ENCODE results near the gene PLEKHD1. TPM values are rescaled to one million over a fixed set of nuclear protein-coding genes. Genes with fewer than 3 reads are reported as not detected.

PLEKHD1 gene
- total and polyA plus RNA-seq, 2 donors (not counting 1 experiment from before 2014, with no cell fraction given) = 0.12 TPM

GRCh38 chr14:69528143-69528542, 43.6 kb downstream of the PLEKHD1 start:
- ChIA-PET CTCF (no interaction called here), POLR2A (no interaction called here)
- H3K4me3 Mint-ChIP-seq = no peak overlapping the region
- TF ChIP-seq, protein P1, sequence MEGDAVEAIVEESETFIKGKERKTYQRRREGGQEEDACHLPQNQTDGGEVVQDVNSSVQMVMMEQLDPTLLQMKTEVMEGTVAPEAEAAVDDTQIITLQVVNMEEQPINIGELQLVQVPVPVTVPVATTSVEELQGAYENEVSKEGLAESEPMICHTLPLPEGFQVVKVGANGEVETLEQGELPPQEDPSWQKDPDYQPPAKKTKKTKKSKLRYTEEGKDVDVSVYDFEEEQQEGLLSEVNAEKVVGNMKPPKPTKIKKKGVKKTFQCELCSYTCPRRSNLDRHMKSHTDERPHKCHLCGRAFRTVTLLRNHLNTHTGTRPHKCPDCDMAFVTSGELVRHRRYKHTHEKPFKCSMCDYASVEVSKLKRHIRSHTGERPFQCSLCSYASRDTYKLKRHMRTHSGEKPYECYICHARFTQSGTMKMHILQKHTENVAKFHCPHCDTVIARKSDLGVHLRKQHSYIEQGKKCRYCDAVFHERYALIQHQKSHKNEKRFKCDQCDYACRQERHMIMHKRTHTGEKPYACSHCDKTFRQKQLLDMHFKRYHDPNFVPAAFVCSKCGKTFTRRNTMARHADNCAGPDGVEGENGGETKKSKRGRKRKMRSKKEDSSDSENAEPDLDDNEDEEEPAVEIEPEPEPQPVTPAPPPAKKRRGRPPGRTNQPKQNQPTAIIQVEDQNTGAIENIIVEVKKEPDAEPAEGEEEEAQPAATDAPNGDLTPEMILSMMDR (IDR thresholded peaks at IDR 0.05) = no peak
- TF ChIP-seq EZH2 (IDR thresholded peaks at IDR 0.05; ENCODE audit: borderline replicate concordance, insufficient read depth, low read depth, low read length, poor library complexity, severe bottlenecking) = no peak
- H3K36me3 ChIP-seq (replicated peaks in 1 of 2; ENCODE audit: control extremely low read depth in 1 of 2, control insufficient read depth in 1 of 2, extremely low read depth in 1 of 2, insufficient read depth in 2 of 2, low read length in 1 of 2) = no peaks in the 10 kb centered on the region
- no peaks in the 10 kb centered on the region for H4K20me1 ChIP-seq (ENCODE audit: control insufficient read depth, insufficient read depth, low read length, poor library complexity, severe bottlenecking)
- no peak overlapping the region for H3K4me3 ChIP-seq (ENCODE audit: control extremely low read depth in 1 of 5, extremely low read depth in 1 of 5, insufficient read depth in 1 of 5, low read depth in 2 of 5, low read length in 4 of 5)
- H2AFZ ChIP-seq (ENCODE audit: insufficient read depth, low read depth, low read length, poor library complexity, severe bottlenecking) = no peak overlapping the region
- 81% methylated on average over 2 of the region's 9 CpGs for WGBS (ENCODE audit: insufficient coverage)
- H3K9ac ChIP-seq (ENCODE audit: low read length) = no peak overlapping the region
- no peaks in the 10 kb centered on the region for H3K4me1 ChIP-seq (ENCODE audit: control insufficient read depth in 2 of 2, insufficient read depth in 2 of 2, low read length in 2 of 2)
- no peak overlapping the region for H3K4me2 ChIP-seq (replicated peaks; ENCODE audit: low read depth, low read length, poor library complexity, severe bottlenecking)
- no peak overlapping the region for H3K27ac Mint-ChIP-seq
- ATAC-seq (ENCODE audit: low read depth) = no peak
- no peaks in the 10 kb centered on the region for H3K9me3 ChIP-seq (ENCODE audit: control extremely low read depth in 1 of 3, control insufficient read depth in 2 of 3, insufficient read depth in 1 of 3, low read length in 2 of 3)
- no peaks in the 10 kb centered on the region for H3K79me2 ChIP-seq (ENCODE audit: control insufficient read depth, insufficient read depth, low read length)
- peaks cover 0 to 3% (median 1%) of the 10 kb centered on the region in 4 experiments for H3K27me3 ChIP-seq (replicated peaks in 1 of 4; ENCODE audit: control extremely low read depth in 1 of 4, control insufficient read depth in 3 of 4, insufficient read depth in 4 of 4, low read length in 3 of 4)
- H3K4me1 Mint-ChIP-seq = no peaks in the 10 kb centered on the region
- no peak overlapping the region for H3K27ac ChIP-seq (ENCODE audit: low read length in 2 of 2)
- H3K27me3 Mint-ChIP-seq = peaks cover 29% of the 10 kb centered on the region
- no peaks in the 10 kb centered on the region for H3K9me3 Mint-ChIP-seq (ENCODE audit: insufficient read depth)
- intact Hi-C loops (cut with micrococcal nuclease) = no loop called here
- DNase-seq = no peak

GRCh38 chr14:69528930-69529329, 44.4 kb downstream of the PLEKHD1 start:
- Histone ChIP-seq H4K20me1 (ENCODE audit: control insufficient read depth, insufficient read depth, low read length, poor library complexity, severe bottlenecking) (no peaks in the 10 kb centered on the region), H3K36me3 (replicated peaks in 1 of 2; ENCODE audit: control extremely low read depth in 1 of 2, control insufficient read depth in 1 of 2, extremely low read depth in 1 of 2, insufficient read depth in 2 of 2, low read length in 1 of 2) (no peaks in the 10 kb centered on the region), H2AFZ (ENCODE audit: insufficient read depth, low read depth, low read length, poor library complexity, severe bottlenecking) (no peak overlapping the region), H3K9me3 (ENCODE audit: control extremely low read depth in 1 of 3, control insufficient read depth in 2 of 3, insufficient read depth in 1 of 3, low read length in 2 of 3) (no peaks in the 10 kb centered on the region), H3K9ac (ENCODE audit: low read length) (no peak overlapping the region), H3K4me1 (ENCODE audit: control insufficient read depth in 2 of 2, insufficient read depth in 2 of 2, low read length in 2 of 2) (no peaks in the 10 kb centered on the region), H3K4me2 (replicated peaks; ENCODE audit: low read depth, low read length, poor library complexity, severe bottlenecking) (no peak overlapping the region), H3K27me3 (replicated peaks in 1 of 4; ENCODE audit: control extremely low read depth in 1 of 4, control insufficient read depth in 3 of 4, insufficient read depth in 4 of 4, low read length in 3 of 4) (peaks cover 0 to 6% (median 1%) of the 10 kb centered on the region in 4 experiments), H3K27ac (ENCODE audit: low read length in 2 of 2) (no peak overlapping the region), H3K4me3 (ENCODE audit: control extremely low read depth in 1 of 5, extremely low read depth in 1 of 5, insufficient read depth in 1 of 5, low read depth in 2 of 5, low read length in 4 of 5) (no peak overlapping the region), H3K79me2 (ENCODE audit: control insufficient read depth, insufficient read depth, low read length) (no peaks in the 10 kb centered on the region)
- no peak overlapping the region for H3K27ac Mint-ChIP-seq
- H3K27me3 Mint-ChIP-seq = peaks cover 37% of the 10 kb centered on the region
- WGBS (ENCODE audit: insufficient coverage) = 94% methylated on average over 3 of the region's 5 CpGs
- no peak for DNase-seq
- intact Hi-C loops (cut with micrococcal nuclease) = no loop called here
- H3K4me1 Mint-ChIP-seq = no peaks in the 10 kb centered on the region
- CTCF ChIA-PET = interaction anchor here (0.9 kb wide), 1 partner anchor 286 kb away, joined by 3 read pairs; no protein-coding TSS in a partner anchor
- no peak for ATAC-seq (ENCODE audit: low read depth)
- POLR2A ChIA-PET = no interaction called here
- no peak overlapping the region for H3K4me3 Mint-ChIP-seq
- H3K9me3 Mint-ChIP-seq (ENCODE audit: insufficient read depth) = no peaks in the 10 kb centered on the region
- TF ChIP-seq, protein P1 (IDR thresholded peaks at IDR 0.05) = no peak
- no peak for TF ChIP-seq EZH2 (IDR thresholded peaks at IDR 0.05; ENCODE audit: borderline replicate concordance, insufficient read depth, low read depth, low read length, poor library complexity, severe bottlenecking)

All from B cell (primary cell).